OCI-LY3 (cell line): ENCODE data around the gene ALMS1.

Source experiments
- H2AFZ ChIP-seq: fragments of 200-600, 300-600 bp; shearing (Covaris generic); 2 replicates; pipeline ENCODE4 v1.6.0; 2014; ENCODE audit warnings: antibody characterized with exemption, low read depth, low read length
- H3K27ac ChIP-seq: fragments of 200-600, 300-600 bp; sonication (generic); 2 replicates; pipeline ENCODE4 v1.5.1; 2014; ENCODE audit warnings: mild to moderate bottlenecking, low read length, moderate library complexity, mixed read lengths
- H3K27me3 ChIP-seq: fragments of 200-600, 300-600 bp; sonication (generic); 2 replicates; pipeline ENCODE4 v1.6.1; 2014; ENCODE audit warnings: low read depth, low read length, mixed read lengths
- H3K36me3 ChIP-seq: fragments of 200-600, 300-600 bp; sonication (generic); replicated peaks from 2 replicates; pipeline ENCODE3; 2014; ENCODE audit warnings: low read depth, low read length, mixed read lengths
- H3K4me1 ChIP-seq: fragments of 300-600, 200-600 bp; sonication (generic); 2 replicates; pipeline ENCODE4 v1.6.1; 2014; ENCODE audit warnings: low read length, mixed read lengths
- H3K4me2 ChIP-seq: fragments of 200-600, 300-600 bp; sonication (generic); 2 replicates; pipeline ENCODE4 v1.6.1; 2014; ENCODE audit warnings: low read length, mixed read lengths
- H3K4me3 ChIP-seq: fragments of 300-600, 200-600 bp; sonication (generic); 2 replicates; pipeline ENCODE4 v1.5.1; 2014; ENCODE audit warnings: antibody characterized with exemption, mild to moderate bottlenecking, low read length, moderate library complexity
- H3K79me2 ChIP-seq: fragments of 300-600, 200-600 bp; shearing (Covaris generic); 2 replicates; pipeline ENCODE4 v1.6.1; 2014; ENCODE audit warnings: mild to moderate bottlenecking, low read length, mixed read lengths
- H3K9ac ChIP-seq: fragments of 300-600, 200-600 bp; shearing (Covaris generic); 2 replicates; pipeline ENCODE4 v1.6.0; 2014; ENCODE audit warnings: mild to moderate bottlenecking, low read length, moderate library complexity
- H3K9me3 ChIP-seq: fragments of 200-600, 300-600 bp; shearing (Covaris generic); 2 replicates; pipeline ENCODE4 v1.6.1; 2014; ENCODE audit warnings: low read length, mixed read lengths; ENCODE audit not compliant: insufficient read depth
- H4K20me1 ChIP-seq: fragments of 200-600, 300-600 bp; sonication (generic); 2 replicates; pipeline ENCODE4 v1.6.1; 2016; ENCODE audit warnings: low read length, mixed read lengths; ENCODE audit not compliant: insufficient read depth
- CTCF ChIP-seq: fragments of 200-600, 300-600 bp; sonication (generic); IDR thresholded peaks from 2 replicates; pipeline ENCODE4 v1.5.1; 2014; ENCODE audit warnings: antibody characterized with exemption, low read length, low read depth
- EZH2phosphoT487 ChIP-seq: fragments of 200-600 bp; shearing (Covaris generic); IDR thresholded peaks from 2 replicates; pipeline ENCODE4 v1.6.1; 2018; ENCODE audit warnings: antibody characterized with exemption, mixed run types, low read depth

ALMS1 gene

GRCh38 chr2:73385123-73385503, 523 bp upstream of the ALMS1 start:
- H4K20me1 ChIP-seq = no peaks in the 10 kb centered on the region
- H3K4me2 ChIP-seq = peak overlapping the region; percentile 76
- H3K9me3 ChIP-seq = no peaks in the 10 kb centered on the region
- H2AFZ ChIP-seq = peak overlapping the region; percentile 86
- TF ChIP-seq EZH2phosphoT487 (no peak), CTCF (no peak)
- H3K36me3 ChIP-seq = no peaks in the 10 kb centered on the region
- peaks cover 12% of the 10 kb centered on the region for H3K4me1 ChIP-seq
- peak overlapping the region; percentile 73 for H3K9ac ChIP-seq
- peak overlapping the region; percentile 97 for H3K4me3 ChIP-seq
- H3K79me2 ChIP-seq = peaks cover 29% of the 10 kb centered on the region
- peaks cover 25% of the 10 kb centered on the region for H3K27me3 ChIP-seq
- peak overlapping the region; percentile 24; the same call in 1 of the 2 replicates for H3K27ac ChIP-seq

- peaks cover 21% of the 10 kb centered on the region for H3K27me3 ChIP-seq
- peaks cover 12% of the 10 kb centered on the region for H3K4me1 ChIP-seq
- H3K79me2 ChIP-seq = peaks cover 29% of the 10 kb centered on the region
- H3K9me3 ChIP-seq = no peaks in the 10 kb centered on the region
- peak overlapping the region; percentile 82 for H3K9ac ChIP-seq
- H3K4me3 ChIP-seq = peak overlapping the region; percentile 97
- H3K4me2 ChIP-seq = peak overlapping the region; percentile 88
- H3K36me3 ChIP-seq = no peaks in the 10 kb centered on the region
- H3K27ac ChIP-seq = peak overlapping the region; percentile 72
- H4K20me1 ChIP-seq = no peaks in the 10 kb centered on the region
- TF ChIP-seq CTCF = no peak
- TF ChIP-seq EZH2phosphoT487 = no peak
- peak overlapping the region; percentile 55; the same call in 1 of the 2 replicates for H2AFZ ChIP-seq
Observed at GRCh38 chr2:73386342-73386868, 769 bp downstream of the ALMS1 start.

GRCh38 chr2:73386894-73387636, 1.4 kb downstream of the ALMS1 start:
- Histone ChIP-seq H3K27me3 (peaks cover 15% of the 10 kb centered on the region), H3K9me3 (no peaks in the 10 kb centered on the region), H3K4me1 (peaks cover 15% of the 10 kb centered on the region), H3K36me3 (no peaks in the 10 kb centered on the region), H3K79me2 (peaks cover 29% of the 10 kb centered on the region), H4K20me1 (no peaks in the 10 kb centered on the region; the same call in 1 of the 2 replicates), H2AFZ (no peak overlapping the region), H3K4me3 (peak overlapping the region; percentile 97), H3K4me2 (peak overlapping the region; percentile 88), H3K9ac (peak overlapping the region; percentile 82), H3K27ac (no peak overlapping the region)
- TF ChIP-seq EZH2phosphoT487 (no peak), CTCF (no peak)

- Histone ChIP-seq H4K20me1 (no peaks in the 10 kb centered on the region), H2AFZ (no peak overlapping the region), H3K27ac (no peak overlapping the region), H3K27me3 (no peaks in the 10 kb centered on the region), H3K9ac (no peak overlapping the region), H3K4me1 (no peaks in the 10 kb centered on the region), H3K36me3 (peaks cover 21% of the 10 kb centered on the region), H3K4me2 (no peak overlapping the region), H3K79me2 (peaks cover 4% of the 10 kb centered on the region; the same call in 1 of the 2 replicates), H3K9me3 (0 out of 2 replicates have a peak, but pooled peaks cover 5% of the 10 kb centered on the region), H3K4me3 (no peak overlapping the region)
- TF ChIP-seq CTCF (no peak), EZH2phosphoT487 (no peak)
Observed at GRCh38 chr2:73402386-73403103, 16.9 kb downstream of the ALMS1 start.
